Measurements from ENCODE around the gene GPR32.

DNA sequence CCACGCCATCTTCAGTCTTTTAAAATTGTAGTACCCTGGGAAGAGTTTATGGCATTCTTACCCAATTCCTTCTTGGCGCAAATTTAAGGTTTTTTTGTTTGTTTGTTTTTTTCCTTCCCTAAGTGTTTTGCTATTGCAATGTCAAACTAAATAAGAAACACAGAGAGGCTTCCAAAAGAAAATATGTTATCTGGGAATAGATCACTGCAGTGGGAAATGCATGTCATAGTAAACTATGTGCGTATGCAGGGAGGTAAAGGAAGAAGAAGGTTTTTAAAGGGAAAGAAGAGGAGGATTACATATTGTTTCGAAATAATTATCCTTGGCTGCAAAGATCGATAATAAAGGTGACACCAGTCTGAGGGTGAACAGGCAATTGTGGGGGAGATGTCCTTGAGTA lies 33.9 kb upstream of the GPR32 start:
- TF ChIP-seq, protein P1, sequence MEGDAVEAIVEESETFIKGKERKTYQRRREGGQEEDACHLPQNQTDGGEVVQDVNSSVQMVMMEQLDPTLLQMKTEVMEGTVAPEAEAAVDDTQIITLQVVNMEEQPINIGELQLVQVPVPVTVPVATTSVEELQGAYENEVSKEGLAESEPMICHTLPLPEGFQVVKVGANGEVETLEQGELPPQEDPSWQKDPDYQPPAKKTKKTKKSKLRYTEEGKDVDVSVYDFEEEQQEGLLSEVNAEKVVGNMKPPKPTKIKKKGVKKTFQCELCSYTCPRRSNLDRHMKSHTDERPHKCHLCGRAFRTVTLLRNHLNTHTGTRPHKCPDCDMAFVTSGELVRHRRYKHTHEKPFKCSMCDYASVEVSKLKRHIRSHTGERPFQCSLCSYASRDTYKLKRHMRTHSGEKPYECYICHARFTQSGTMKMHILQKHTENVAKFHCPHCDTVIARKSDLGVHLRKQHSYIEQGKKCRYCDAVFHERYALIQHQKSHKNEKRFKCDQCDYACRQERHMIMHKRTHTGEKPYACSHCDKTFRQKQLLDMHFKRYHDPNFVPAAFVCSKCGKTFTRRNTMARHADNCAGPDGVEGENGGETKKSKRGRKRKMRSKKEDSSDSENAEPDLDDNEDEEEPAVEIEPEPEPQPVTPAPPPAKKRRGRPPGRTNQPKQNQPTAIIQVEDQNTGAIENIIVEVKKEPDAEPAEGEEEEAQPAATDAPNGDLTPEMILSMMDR (IDR thresholded peaks at IDR 0.05), result no peak
- TF ChIP-seq POLR2A (IDR thresholded peaks at IDR 0.05), result no peak

Data from Peyer's patch (tissue), 4 donors.